PFSK-1 (cell line): ENCODE measurements around the gene GMDS.

ENCODE experiments used
- POLR2AphosphoS5 ChIP-seq: IDR thresholded peaks from 2 replicates; pipeline ENCODE4 v1.6.1; 2012; ENCODE audit warnings: low read depth, mild to moderate bottlenecking, control low read depth, low read length, moderate library complexity
- SIN3A ChIP-seq: IDR thresholded peaks from 2 replicates; pipeline ENCODE4 v1.6.1; 2012; ENCODE audit warnings: mild to moderate bottlenecking, low read length, moderate library complexity, borderline replicate concordance; ENCODE audit not compliant: insufficient read depth
- TAF1 ChIP-seq: IDR thresholded peaks from 2 replicates; pipeline ENCODE4 v1.6.1; 2012; ENCODE audit warnings: low read length, control low read depth, borderline replicate concordance; ENCODE audit not compliant: insufficient read depth
- TF ChIP-seq, protein P1 (sequence below), 2 experiments: IDR thresholded peaks; 2 replicates each; pipeline versions ENCODE4 v1.6.1 to v1.8.0; 2011 to 2012; ENCODE audit warnings: low read depth in 2 of 2, low read length in 2 of 2, control low read depth in 1 of 2, inconsistent platforms in 1 of 2, mild to moderate bottlenecking in 1 of 2, moderate library complexity in 1 of 2; ENCODE audit not compliant: insufficient read depth in 1 of 2

DNA sequence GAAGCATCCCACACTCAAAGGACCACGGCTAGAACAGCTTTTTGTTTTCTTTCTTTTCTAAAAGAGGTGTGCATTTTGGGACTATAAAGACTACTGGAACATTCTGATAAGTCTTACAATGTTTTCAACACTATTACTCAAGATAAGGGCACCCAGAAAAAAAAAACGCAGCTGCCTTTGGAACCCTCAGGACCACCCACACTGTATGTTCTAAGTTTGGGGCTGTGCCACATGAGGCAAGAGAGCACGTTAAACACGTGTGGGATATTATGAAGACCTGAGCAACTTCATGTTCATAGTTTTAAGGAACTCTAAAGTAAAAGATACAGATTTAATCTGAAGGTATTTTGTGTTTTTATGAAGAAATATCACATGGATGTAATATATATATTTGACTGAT is 431.1 kb downstream of the GMDS start:
- no peak for TF ChIP-seq POLR2AphosphoS5
- TF ChIP-seq SIN3A: no peak
- TF ChIP-seq TAF1: no peak
- TF ChIP-seq, protein P1, sequence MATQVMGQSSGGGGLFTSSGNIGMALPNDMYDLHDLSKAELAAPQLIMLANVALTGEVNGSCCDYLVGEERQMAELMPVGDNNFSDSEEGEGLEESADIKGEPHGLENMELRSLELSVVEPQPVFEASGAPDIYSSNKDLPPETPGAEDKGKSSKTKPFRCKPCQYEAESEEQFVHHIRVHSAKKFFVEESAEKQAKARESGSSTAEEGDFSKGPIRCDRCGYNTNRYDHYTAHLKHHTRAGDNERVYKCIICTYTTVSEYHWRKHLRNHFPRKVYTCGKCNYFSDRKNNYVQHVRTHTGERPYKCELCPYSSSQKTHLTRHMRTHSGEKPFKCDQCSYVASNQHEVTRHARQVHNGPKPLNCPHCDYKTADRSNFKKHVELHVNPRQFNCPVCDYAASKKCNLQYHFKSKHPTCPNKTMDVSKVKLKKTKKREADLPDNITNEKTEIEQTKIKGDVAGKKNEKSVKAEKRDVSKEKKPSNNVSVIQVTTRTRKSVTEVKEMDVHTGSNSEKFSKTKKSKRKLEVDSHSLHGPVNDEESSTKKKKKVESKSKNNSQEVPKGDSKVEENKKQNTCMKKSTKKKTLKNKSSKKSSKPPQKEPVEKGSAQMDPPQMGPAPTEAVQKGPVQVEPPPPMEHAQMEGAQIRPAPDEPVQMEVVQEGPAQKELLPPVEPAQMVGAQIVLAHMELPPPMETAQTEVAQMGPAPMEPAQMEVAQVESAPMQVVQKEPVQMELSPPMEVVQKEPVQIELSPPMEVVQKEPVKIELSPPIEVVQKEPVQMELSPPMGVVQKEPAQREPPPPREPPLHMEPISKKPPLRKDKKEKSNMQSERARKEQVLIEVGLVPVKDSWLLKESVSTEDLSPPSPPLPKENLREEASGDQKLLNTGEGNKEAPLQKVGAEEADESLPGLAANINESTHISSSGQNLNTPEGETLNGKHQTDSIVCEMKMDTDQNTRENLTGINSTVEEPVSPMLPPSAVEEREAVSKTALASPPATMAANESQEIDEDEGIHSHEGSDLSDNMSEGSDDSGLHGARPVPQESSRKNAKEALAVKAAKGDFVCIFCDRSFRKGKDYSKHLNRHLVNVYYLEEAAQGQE (IDR thresholded peaks at IDR 0.05; ENCODE audit: insufficient read depth in 1 of 2, low read depth in 2 of 2, low read length in 2 of 2): no peak
